B cell (primary cell): ENCODE data around the gene TMEM18. TPM values are rescaled to one million over a fixed set of nuclear protein-coding genes. Genes with fewer than 3 reads are reported as not detected.

Source experiments
- ATAC-seq: fragments of 200-7000 bp; cut with Tn5 transposase; one replicate; pipeline ENCODE4 v1.10.0; 2021; ENCODE audit warnings: low read depth, mild to moderate bottlenecking, moderate number of reproducible peaks, moderate library complexity
- CTCF ChIA-PET: fragments of 350-600 bp; sonication (Branson Sonifier 250); formaldehyde crosslinking; loops from one replicate; lab custom pipeline; 2021; ENCODE audit warnings: antibody characterized with exemption, inconsistent platforms; lab: Charles Lee
- POLR2A ChIA-PET: fragments of 350-600 bp; sonication (Branson Sonifier 250); formaldehyde crosslinking; loops from one replicate; lab custom pipeline; 2021; ENCODE audit warnings: antibody characterized with exemption; lab: Charles Lee
- DNase-seq: peaks from one replicate; pipeline ENCODE4 v3.0.0; 2013
- H2AFZ ChIP-seq: 2 replicates; pipeline ENCODE4 v1.6.1; 2012; ENCODE audit warnings: mild to moderate bottlenecking, low read depth, low read length; ENCODE audit not compliant: insufficient read depth, poor library complexity, severe bottlenecking
- H3K27ac ChIP-seq, 2 donors: 1 replicate in 1 of 2; 2 replicates in 1 of 2; pipeline ENCODE4 v1.5.1; 2012 to 2013; ENCODE audit warnings: low read length in 2 of 2, mild to moderate bottlenecking in 2 of 2, moderate library complexity in 1 of 2
- H3K27me3 ChIP-seq, 4 experiments: fragments of 200-600 bp in 1 of 4; sonication (generic) in 1 of 4; replicated peaks in 1 of 4; 1 replicate in 2 of 4; 2 replicates in 2 of 4; pipeline versions ENCODE4 v1.6.1 to v1.7.0; 2013 to 2016; ENCODE audit warnings: low read length in 3 of 4, mild to moderate bottlenecking in 2 of 4, mixed read lengths in 1 of 4, moderate library complexity in 1 of 4; ENCODE audit not compliant: insufficient read depth in 4 of 4, control insufficient read depth in 3 of 4; ENCODE audit errors: control extremely low read depth in 1 of 4
- H3K36me3 ChIP-seq, 2 experiments: replicated peaks in 1 of 2; 1 replicate in 1 of 2; 2 replicates in 1 of 2; pipeline versions ENCODE4 v1.6.1 to v1.7.1; 2013; ENCODE audit warnings: low read length in 1 of 2; ENCODE audit not compliant: insufficient read depth in 2 of 2, control insufficient read depth in 1 of 2; ENCODE audit errors: control extremely low read depth in 1 of 2, extremely low read depth in 1 of 2
- H3K4me1 ChIP-seq, 2 donors: fragments of 200-600 bp in 1 of 2; sonication (generic) in 1 of 2; 1 replicate in 1 of 2; 2 replicates in 1 of 2; pipeline versions ENCODE4 v1.5.1 to v1.6.1; 2013 to 2017; ENCODE audit warnings: low read length in 2 of 2; ENCODE audit not compliant: control insufficient read depth in 2 of 2, insufficient read depth in 2 of 2
- H3K4me2 ChIP-seq: replicated peaks from 2 replicates; pipeline ENCODE3; 2012; ENCODE audit warnings: mild to moderate bottlenecking, low read depth, low read length; ENCODE audit not compliant: poor library complexity, severe bottlenecking
- H3K4me3 ChIP-seq, 5 experiments: fragments of 200-600 bp in 1 of 5; sonication (generic) in 1 of 5; 1 replicate in 3 of 5; 2 replicates in 2 of 5; pipeline versions ENCODE4 v1.5.1 to v1.7.0; 2011 to 2016; ENCODE audit warnings: low read length in 4 of 5, mild to moderate bottlenecking in 4 of 5, low read depth in 2 of 5, control low read depth in 1 of 5, moderate library complexity in 1 of 5; ENCODE audit not compliant: insufficient read depth in 1 of 5; ENCODE audit errors: control extremely low read depth in 1 of 5, extremely low read depth in 1 of 5
- H3K79me2 ChIP-seq: fragments of 200-600 bp; sonication (generic); one replicate; pipeline ENCODE4 v1.6.0; 2016; ENCODE audit warnings: low read length; ENCODE audit not compliant: control insufficient read depth, insufficient read depth
- H3K9ac ChIP-seq: fragments of 200-600 bp; sonication (generic); 2 replicates; pipeline ENCODE4 v1.6.1; 2017; ENCODE audit warnings: mild to moderate bottlenecking, low read length, moderate library complexity
- H3K9me3 ChIP-seq, 3 donors: one replicate each; pipeline versions ENCODE4 v1.6.1 to v1.7.1; 2013; ENCODE audit warnings: low read length in 2 of 3; ENCODE audit not compliant: control insufficient read depth in 2 of 3, insufficient read depth in 1 of 3; ENCODE audit errors: control extremely low read depth in 1 of 3
- H4K20me1 ChIP-seq: 2 replicates; pipeline ENCODE4 v1.6.0; 2012; ENCODE audit warnings: mild to moderate bottlenecking, low read length; ENCODE audit not compliant: insufficient read depth, control insufficient read depth, poor library complexity, severe bottlenecking
- H3K27ac Mint-ChIP-seq: one replicate; pipeline ENCODE4 v1.8.0; 2021; ENCODE audit warnings: mixed read lengths
- H3K27me3 Mint-ChIP-seq: one replicate; pipeline ENCODE4 v1.8.0; 2021; ENCODE audit warnings: mixed read lengths
- H3K4me1 Mint-ChIP-seq: one replicate; pipeline ENCODE4 v1.8.0; 2021; ENCODE audit warnings: mixed read lengths
- H3K4me3 Mint-ChIP-seq: one replicate; pipeline ENCODE4 v1.8.0; 2021; ENCODE audit warnings: mixed read lengths
- H3K9me3 Mint-ChIP-seq: one replicate; pipeline ENCODE4 v1.8.0; 2022; ENCODE audit warnings: mixed read lengths; ENCODE audit not compliant: insufficient read depth
- EZH2 ChIP-seq: IDR thresholded peaks from 2 replicates; pipeline ENCODE4 v1.6.1; 2012; ENCODE audit warnings: borderline replicate concordance, low read depth, mild to moderate bottlenecking, moderate library complexity, low read length; ENCODE audit not compliant: insufficient read depth, poor library complexity, severe bottlenecking
- WGBS: methylation state at CpG from one replicate; pipeline ENCODE4 v1.1.5; 2013; ENCODE audit warnings: missing lambda C conversion rate; ENCODE audit not compliant: insufficient coverage; 5-methylcytosine and 5-hydroxymethylcytosine counted together
- intact Hi-C: fragments of 100-400 bp; cut with micrococcal nuclease; formaldehyde crosslinking; loops from one replicate; pipeline ENCODE4 v1.10.0; 2022
- polyA plus RNA-seq: library from polyadenylated mRNA; depleted of rRNA; stranded (reverse); fragments of >200 nt; gene quantifications from 2 replicates; pipeline ENCODE4 v1.2.3, GENCODE V29; 2012
- total RNA-seq, 2 donors: library from RNA; stranded (reverse); fragments of 120-200 nt in 1 of 2; gene quantifications; 1 replicate in 1 of 2; 2 replicates in 1 of 2; pipeline versions ENCODE4 v1.2.3 to v1.2.4, GENCODE V29; 2013 to 2022
- TF ChIP-seq, protein P1 (sequence below): fragments of 200-600 bp; IDR thresholded peaks from one replicate; pipeline ENCODE4 v1.8.0; 2022; ENCODE audit warnings: antibody characterized with exemption, mild to moderate bottlenecking

TMEM18 gene
- total and polyA plus RNA-seq, 2 donors (not counting 1 experiment from before 2014, with no cell fraction given): 14.4 to 38.5 TPM

GRCh38 chr2:620471-621302 is 56.5 kb downstream of the TMEM18 start:
- Mint-ChIP-seq H3K27ac (no peak overlapping the region), H3K4me1 (no peaks in the 10 kb centered on the region), H3K9me3 (peaks cover 3% of the 10 kb centered on the region), H3K4me3 (no peak overlapping the region), H3K27me3 (peaks cover 19% of the 10 kb centered on the region)
- no peak overlapping the region for H3K4me3 ChIP-seq
- no peak overlapping the region for H3K9ac ChIP-seq
- no peaks in the 10 kb centered on the region for H3K4me1 ChIP-seq
- no peak overlapping the region for H3K4me2 ChIP-seq
- no peak overlapping the region for H2AFZ ChIP-seq
- peaks cover 0 to 10% (median 0%) of the 10 kb centered on the region in 3 donors for H3K9me3 ChIP-seq
- ChIA-PET POLR2A (no interaction called here), CTCF (no interaction called here)
- DNase-seq (no peak), ATAC-seq (no peak)
- no peaks in the 10 kb centered on the region for H3K27me3 ChIP-seq
- H3K36me3 ChIP-seq: no peaks in the 10 kb centered on the region
- TF ChIP-seq, protein P1, sequence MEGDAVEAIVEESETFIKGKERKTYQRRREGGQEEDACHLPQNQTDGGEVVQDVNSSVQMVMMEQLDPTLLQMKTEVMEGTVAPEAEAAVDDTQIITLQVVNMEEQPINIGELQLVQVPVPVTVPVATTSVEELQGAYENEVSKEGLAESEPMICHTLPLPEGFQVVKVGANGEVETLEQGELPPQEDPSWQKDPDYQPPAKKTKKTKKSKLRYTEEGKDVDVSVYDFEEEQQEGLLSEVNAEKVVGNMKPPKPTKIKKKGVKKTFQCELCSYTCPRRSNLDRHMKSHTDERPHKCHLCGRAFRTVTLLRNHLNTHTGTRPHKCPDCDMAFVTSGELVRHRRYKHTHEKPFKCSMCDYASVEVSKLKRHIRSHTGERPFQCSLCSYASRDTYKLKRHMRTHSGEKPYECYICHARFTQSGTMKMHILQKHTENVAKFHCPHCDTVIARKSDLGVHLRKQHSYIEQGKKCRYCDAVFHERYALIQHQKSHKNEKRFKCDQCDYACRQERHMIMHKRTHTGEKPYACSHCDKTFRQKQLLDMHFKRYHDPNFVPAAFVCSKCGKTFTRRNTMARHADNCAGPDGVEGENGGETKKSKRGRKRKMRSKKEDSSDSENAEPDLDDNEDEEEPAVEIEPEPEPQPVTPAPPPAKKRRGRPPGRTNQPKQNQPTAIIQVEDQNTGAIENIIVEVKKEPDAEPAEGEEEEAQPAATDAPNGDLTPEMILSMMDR: no peak
- TF ChIP-seq EZH2: no peak
- intact Hi-C loops: no loop called here
- WGBS: 93% methylated on average over 58 of the region's 58 CpGs
- H3K79me2 ChIP-seq: no peaks in the 10 kb centered on the region
- H4K20me1 ChIP-seq: no peaks in the 10 kb centered on the region
- H3K27ac ChIP-seq: no peak overlapping the region

- no peaks in the 10 kb centered on the region for H3K4me1 Mint-ChIP-seq
- H3K27me3 Mint-ChIP-seq: peaks cover 14% of the 10 kb centered on the region
- H3K4me2 ChIP-seq: no peak overlapping the region
- intact Hi-C loops: no loop called here
- H3K9me3 ChIP-seq: peaks cover 0 to 10% (median 0%) of the 10 kb centered on the region in 3 donors
- no peak overlapping the region for H3K9ac ChIP-seq
- TF ChIP-seq, protein P1: no peak
- no peak for TF ChIP-seq EZH2
- 94% methylated on average over 12 of the region's 14 CpGs for WGBS
- no peaks in the 10 kb centered on the region for H3K79me2 ChIP-seq
- CTCF ChIA-PET: no interaction called here
- no peaks in the 10 kb centered on the region for H4K20me1 ChIP-seq
- POLR2A ChIA-PET: no interaction called here
- no peaks in the 10 kb centered on the region for H3K4me1 ChIP-seq
- no peak overlapping the region for H2AFZ ChIP-seq
- no peak for ATAC-seq
- H3K27ac ChIP-seq: no peak overlapping the region
- no peaks in the 10 kb centered on the region for H3K27me3 ChIP-seq
- no peaks in the 10 kb centered on the region for H3K36me3 ChIP-seq
- H3K9me3 Mint-ChIP-seq: peaks cover 3% of the 10 kb centered on the region
- no peak overlapping the region for H3K4me3 ChIP-seq
- H3K4me3 Mint-ChIP-seq: no peak overlapping the region
- no peak for DNase-seq
- no peak overlapping the region for H3K27ac Mint-ChIP-seq
Measured at GRCh38 chr2:620004-620403, 57.2 kb downstream of the TMEM18 start.
